Fibroblast of the aortic adventitia (primary cell): Measurements from ENCODE around the gene WNT7B. TPM values are rescaled to one million over a fixed set of nuclear protein-coding genes. Genes with fewer than 3 reads are reported as not detected.

Experiments used
- DNase-seq: peaks from one replicate; pipeline ENCODE4 v3.0.0-alpha.2; 2010; ENCODE audit warnings: low read depth
- H3K4me3 ChIP-seq: 2 replicates; pipeline ENCODE4 v1.5.1; 2011; ENCODE audit warnings: low read depth, mild to moderate bottlenecking, control low read depth, low read length, moderate library complexity
- CTCF ChIP-seq: IDR thresholded peaks from 2 replicates; pipeline ENCODE4 v1.5.1; 2011; ENCODE audit warnings: mild to moderate bottlenecking, low read length, control low read depth, inconsistent platforms; ENCODE audit not compliant: insufficient read depth
- total RNA-seq: library from RNA; depleted of rRNA; stranded (reverse); fragments of >200 nt; gene quantifications from 2 replicates; pipeline ENCODE4 v1.2.3, GENCODE V29; 2012; ENCODE audit warnings: low replicate concordance

The WNT7B gene
- total RNA-seq, 1 donor: 0.18 TPM

GRCh38 chr22:45928726-45929368, 48.1 kb downstream of the WNT7B start:
- no peak for TF ChIP-seq CTCF
- H3K4me3 ChIP-seq: no peak overlapping the region
- no peak for DNase-seq

- DNase-seq: no peak
- no peak overlapping the region for H3K4me3 ChIP-seq
- no peak for TF ChIP-seq CTCF
Measured at GRCh38 chr22:45927059-45927458, 49.9 kb downstream of the WNT7B start.

DNA sequence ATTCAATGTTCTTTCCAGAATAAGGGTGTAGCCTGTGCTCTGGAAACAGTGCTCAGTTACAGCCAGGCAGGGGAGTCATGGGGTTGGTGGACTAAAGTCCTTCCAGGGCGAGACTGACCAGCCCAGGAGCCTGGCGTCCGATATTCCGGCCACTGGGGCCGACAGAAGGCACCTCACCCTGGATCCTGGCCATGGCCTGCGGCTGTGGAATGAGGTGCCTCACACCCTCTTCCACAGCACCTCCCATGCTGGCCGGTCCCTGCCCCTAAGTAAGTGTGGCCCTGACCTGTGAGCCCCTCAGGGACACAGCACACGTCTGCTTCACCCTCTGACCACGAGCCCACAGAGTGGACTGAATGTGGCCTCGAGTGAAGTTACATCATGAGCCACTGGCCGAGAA, 50.5 kb downstream of the WNT7B start:
- no peak for TF ChIP-seq CTCF
- H3K4me3 ChIP-seq: no peak overlapping the region
- DNase-seq: no peak

DNA sequence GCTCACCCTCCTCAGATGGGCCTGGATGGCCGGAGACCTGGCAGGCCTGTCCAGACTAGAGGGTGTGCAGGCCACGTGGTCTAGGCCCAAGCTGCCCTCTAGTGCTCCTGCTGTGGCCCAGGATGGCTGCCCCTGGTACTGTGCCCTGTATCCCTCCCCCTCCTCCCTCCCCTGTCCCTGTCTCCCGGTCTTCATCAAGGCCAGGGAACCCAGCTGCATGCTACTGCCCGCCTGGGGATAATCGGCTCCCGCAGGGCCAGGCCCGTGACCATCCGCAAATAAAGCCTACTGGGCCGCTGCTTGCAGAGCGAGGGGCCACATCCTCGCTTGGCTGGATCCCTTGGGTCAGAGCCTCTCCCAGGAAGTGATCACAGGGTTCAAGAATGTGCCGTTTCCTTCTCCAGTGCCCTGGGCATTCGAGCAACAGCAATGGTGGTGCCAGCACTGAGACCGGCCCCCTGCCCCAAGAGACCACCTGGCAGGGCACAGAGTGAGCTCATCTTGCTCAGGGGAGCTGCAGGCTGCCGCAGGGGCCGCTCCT, 51.1 kb downstream of the WNT7B start:
- no peak for DNase-seq
- H3K4me3 ChIP-seq: no peak overlapping the region
- TF ChIP-seq CTCF: no peak

DNA sequence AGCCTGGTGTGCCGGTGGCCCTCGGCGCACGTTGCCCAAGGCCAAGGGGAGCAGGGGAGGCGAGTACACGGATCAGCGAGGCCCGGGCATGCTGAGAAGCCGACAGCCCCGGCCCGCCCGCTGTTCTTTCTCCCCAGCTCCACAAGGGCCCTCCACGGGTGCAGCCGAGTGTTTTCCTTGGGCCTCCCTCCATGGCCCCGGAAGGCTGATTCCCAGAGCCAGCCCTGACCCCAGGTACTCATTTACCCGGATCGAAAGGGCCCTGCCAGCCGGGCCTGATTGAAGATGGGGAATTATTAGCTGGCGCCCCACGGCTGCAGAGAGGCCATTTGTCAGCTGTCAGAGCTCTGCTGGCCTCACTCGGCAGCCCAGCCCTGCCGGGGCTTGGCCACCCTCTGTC, 53.1 kb downstream of the WNT7B start:
- DNase-seq: no peak
- H3K4me3 ChIP-seq: no peak overlapping the region
- TF ChIP-seq CTCF: no peak

GRCh38 chr22:45923212-45923611, 53.8 kb downstream of the WNT7B start:
- TF ChIP-seq CTCF: no peak
- no peak for DNase-seq
- no peak overlapping the region for H3K4me3 ChIP-seq

DNA sequence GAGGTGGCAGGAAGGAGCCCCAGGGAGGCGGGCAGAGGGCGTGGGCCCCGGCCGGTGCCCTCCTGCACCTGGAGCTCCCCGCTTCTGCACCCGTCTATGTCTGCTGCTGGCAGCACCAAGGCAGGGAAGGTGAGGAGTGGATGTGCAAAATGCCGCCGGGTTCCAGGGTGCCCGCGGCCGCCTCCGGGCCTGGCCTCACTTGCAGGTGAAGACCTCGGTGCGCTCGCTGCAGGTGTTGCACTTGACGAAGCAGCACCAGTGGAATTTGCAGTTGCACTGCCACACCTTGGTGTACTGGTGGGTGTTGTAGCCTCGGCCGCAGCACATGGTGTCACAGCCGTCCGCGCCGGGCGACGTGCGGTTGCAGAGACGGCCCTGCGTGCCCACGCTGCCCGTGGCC, 54.3 kb downstream of the WNT7B start:
- H3K4me3 ChIP-seq: no peak overlapping the region
- no peak for DNase-seq
- no peak for TF ChIP-seq CTCF
